ENCODE measurements around the gene MISP3. TPM values are rescaled to one million over a fixed set of nuclear protein-coding genes. Genes with fewer than 3 reads are reported as not detected.

Gene MISP3
- total and polyA plus RNA-seq, 2 of the 8 experiments (the other 6 are each of a cell fraction or from before 2014, with no cell fraction given) = 0.74 to 1.4 TPM

- TF ChIP-seq CTCF (IDR thresholded peaks at IDR 0.05; ENCODE audit: control extremely low read depth in 1 of 3, insufficient read depth in 1 of 3, low read depth in 1 of 3, low read length in 3 of 3) (peak; percentile 74 to 96 (median 83)), USF2 (IDR thresholded peaks at IDR 0.05; ENCODE audit: low read length) (no peak), TAF1 (IDR thresholded peaks at IDR 0.05; ENCODE audit: low read depth, low read length) (no peak), CEBPB (IDR thresholded peaks at IDR 0.05; ENCODE audit: low read depth, low read length) (no peak), HDAC2 (IDR thresholded peaks at IDR 0.05; ENCODE audit: borderline replicate concordance in 1 of 2, low read depth in 2 of 2, low read length in 2 of 2) (peak in 1 of 2 experiments; percentile 88; a peak in 1 of 4 replicates), RXRA (IDR thresholded peaks at IDR 0.05; ENCODE audit: insufficient read depth, low read depth, low read length) (no peak), ATF2 (IDR thresholded peaks at IDR 0.05; ENCODE audit: low read length) (no peak), EGR1 (IDR thresholded peaks at IDR 0.05; ENCODE audit: borderline replicate concordance, low read depth, low read length) (no peak), YY1 (IDR thresholded peaks at IDR 0.05; ENCODE audit: low read depth, low read length) (peak; percentile 48; the same call in 1 of the 2 replicates), JUND (IDR thresholded peaks at IDR 0.05; ENCODE audit: low read length) (no peak), TEAD4 (IDR thresholded peaks at IDR 0.05; ENCODE audit: low read depth, low read length) (no peak)
Observed at GRCh38 chr19:14059093-14059480, 13.5 kb upstream of the MISP3 start (continued).
